K562 (cell line): Measurements from ENCODE around the gene LCMT2. TPM values are rescaled to one million over a fixed set of nuclear protein-coding genes. Genes with fewer than 3 reads are reported as not detected.

ENCODE experiments used
- ATAC-seq: fragments of 200-7000 bp; cut with Tn5 transposase; 3 replicates; pipeline ENCODE4 v1.9.1; 2020; ENCODE audit warnings: moderate library complexity
- BruUV-seq: library from RNA; stranded (reverse); fragments of 400-500 nt; replicated peaks from 2 replicates; lab custom pipeline; 2021; lab: Mats Ljungman, UMichigan
- CTCF ChIA-PET: fragments of 300-600 bp; formaldehyde crosslinking; extraction: SDS; loops from one replicate; lab custom pipeline; 2021; ENCODE audit warnings: low intra/inter-chr PET ratio; lab: Yijun Ruan, JAX
- POLR2A ChIA-PET: fragments of 300-600, 350-650 bp; sonication (Branson Sonifier 250); formaldehyde crosslinking; extraction: SDS; loops from one replicate; lab custom pipeline; 2021; ENCODE audit warnings: antibody characterized with exemption, inconsistent platforms; lab: Yijun Ruan, JAX
- DNase-seq, 4 experiments: peaks; one replicate each; pipeline versions ENCODE4 v3.0.0 to v3.0.0-alpha.2; 2011 to 2018; ENCODE audit warnings: low spot score in 3 of 4, mixed read lengths in 3 of 4; ENCODE audit errors: extremely low read depth in 1 of 4
- FAIRE-seq: peaks from 2 replicates; lab custom pipeline; 2011; peaks lifted over from hg19 to GRCh38; lab: Jason Lieb, UNC
- H2AFZ ChIP-seq: 2 replicates; pipeline ENCODE4 v1.6.0; 2011; ENCODE audit warnings: low read depth, low read length, control low read depth, inconsistent platforms
- H3K27ac ChIP-seq: fragments of 200-600 bp; 3 replicates; pipeline ENCODE4 v1.8.0; 2011; ENCODE audit warnings: low read depth, mild to moderate bottlenecking, control low read depth, inconsistent platforms, low read length, moderate library complexity, mixed read lengths; ENCODE audit errors: extremely low read depth
- H3K27me3 ChIP-seq, 2 experiments: fragments of 300-600 bp in 1 of 2; 2 replicates in 1 of 2; 3 replicates in 1 of 2; pipeline versions ENCODE4 v1.6.0 to v1.8.0; 2011; ENCODE audit warnings: inconsistent platforms in 2 of 2, low read length in 2 of 2, mild to moderate bottlenecking in 1 of 2, mixed read lengths in 1 of 2, moderate library complexity in 1 of 2; ENCODE audit not compliant: control insufficient read depth in 2 of 2, insufficient read depth in 2 of 2
- H3K36me3 ChIP-seq: fragments of 300-600 bp; 3 replicates; pipeline ENCODE4 v1.8.0; 2011; ENCODE audit warnings: mild to moderate bottlenecking, low read length, inconsistent platforms; ENCODE audit not compliant: control insufficient read depth, insufficient read depth
- H3K4me1 ChIP-seq, 2 experiments: fragments of 200-600 bp in 1 of 2; replicated peaks in 1 of 2; 2 replicates in 1 of 2; 3 replicates in 1 of 2; pipeline versions ENCODE4 v1.5.1 to v1.8.0; 2011; ENCODE audit warnings: inconsistent platforms in 2 of 2, low read length in 2 of 2, mild to moderate bottlenecking in 1 of 2, mixed read lengths in 1 of 2, moderate library complexity in 1 of 2; ENCODE audit not compliant: control insufficient read depth in 2 of 2, insufficient read depth in 2 of 2
- H3K4me2 ChIP-seq: 2 replicates; pipeline ENCODE4 v1.6.1; 2011; ENCODE audit warnings: low read length, control low read depth, inconsistent platforms, mixed read lengths; ENCODE audit not compliant: insufficient read depth
- H3K4me3 ChIP-seq: fragments of 200-600 bp; sonication (generic), shearing (Covaris generic); 2 replicates; pipeline ENCODE4 v1.5.1; 2016; ENCODE audit warnings: control low read depth, inconsistent platforms
- H3K79me2 ChIP-seq: fragments of 200-600 bp; 3 replicates; pipeline ENCODE4 v1.8.0; 2011; ENCODE audit warnings: low read length, inconsistent platforms; ENCODE audit not compliant: control insufficient read depth, insufficient read depth
- H3K9ac ChIP-seq, 2 experiments: 2 replicates each; pipeline versions ENCODE4 v1.6.0 to v1.6.1; 2011; ENCODE audit warnings: low read depth in 2 of 2, low read length in 2 of 2, control low read depth in 1 of 2, inconsistent platforms in 1 of 2, mild to moderate bottlenecking in 1 of 2, mixed read lengths in 1 of 2; ENCODE audit not compliant: insufficient read depth in 1 of 2
- H3K9me1 ChIP-seq: one replicate; pipeline ENCODE4 v1.6.0; 2011; ENCODE audit warnings: inconsistent platforms, mild to moderate bottlenecking, low read length, moderate library complexity; ENCODE audit not compliant: control insufficient read depth, insufficient read depth
- H3K9me3 ChIP-seq: replicated peaks from 2 replicates; pipeline ENCODE4 v1.5.1; 2011; ENCODE audit warnings: low read depth, low read length, inconsistent platforms; ENCODE audit not compliant: control insufficient read depth, insufficient read depth
- H4K20me1 ChIP-seq: replicated peaks from 2 replicates; pipeline ENCODE4 v1.6.1; 2011; ENCODE audit warnings: low read length, inconsistent platforms, mixed read lengths; ENCODE audit not compliant: control insufficient read depth, insufficient read depth
- ATF7 ChIP-seq: fragments of 450-650 bp; IDR thresholded peaks from 2 replicates; pipeline ENCODE4 v1.7.1; 2014; ENCODE audit warnings: mild to moderate bottlenecking, moderate library complexity
- CREB1 ChIP-seq, 2 experiments: sonication (generic) in 1 of 2; formaldehyde crosslinking in 1 of 2; IDR thresholded peaks; 2 replicates each; pipeline versions ENCODE4 v1.6.1 to v1.8.0; 2012 to 2022; ENCODE audit warnings: inconsistent platforms in 1 of 2, mild to moderate bottlenecking in 1 of 2, missing genetic modification reagents in 1 of 2, moderate library complexity in 1 of 2
- KLF1 ChIP-seq: fragments of 450-650 bp; IDR thresholded peaks from 2 replicates; pipeline ENCODE4 v1.6.1; 2016; ENCODE audit warnings: missing genetic modification characterization, missing compliant biosample characterization
- KLF6 ChIP-seq: fragments of 250-450 bp; sonication (Bioruptor Pico); IDR thresholded peaks from 2 replicates; pipeline ENCODE4 v1.4.0; 2020; ENCODE audit warnings: mild to moderate bottlenecking, moderate library complexity, borderline replicate concordance
- STAT6 ChIP-seq: sonication (generic); formaldehyde crosslinking; IDR thresholded peaks from 2 replicates; pipeline ENCODE4 v1.8.1; 2023; ENCODE audit warnings: mild to moderate bottlenecking, missing genetic modification reagents
- ZBTB2 ChIP-seq: fragments of 450-650 bp; IDR thresholded peaks from 2 replicates; pipeline ENCODE4 v1.6.1; 2016; ENCODE audit warnings: antibody characterized with exemption
- ZBTB7A ChIP-seq: IDR thresholded peaks from 2 replicates; pipeline ENCODE4 v1.6.1; 2011; ENCODE audit warnings: low read depth, mild to moderate bottlenecking, low read length, moderate library complexity, borderline replicate concordance; ENCODE audit not compliant: control insufficient read depth
- WGBS: fragments of 100-300 bp; shearing (Covaris generic); methylation state at CpG from one replicate; pipeline ENCODE4 v1.1.6; 2016; ENCODE audit warnings: low coverage, mixed read lengths; ENCODE audit not compliant: insufficient coverage; ENCODE audit errors: missing lambda C conversion rate; 5-methylcytosine and 5-hydroxymethylcytosine counted together
- in situ Hi-C: fragments of 300-500 bp; cut with MboI; formaldehyde crosslinking; loops from 4 replicates; pipeline ENCODE4 v1.15.0; 2018; ENCODE audit warnings: inconsistent platforms, mixed read lengths
- intact Hi-C: fragments of 100-400 bp; cut with micrococcal nuclease; formaldehyde crosslinking; loops from 2 replicates; pipeline ENCODE4 v1.14.2; 2022
- polyA plus RNA-seq, 8 experiments: library from polyadenylated mRNA; depleted of rRNA in 4 of 8; stranded (reverse) in 5 of 8; unstranded in 3 of 8; fragments of >200 nt; fragmentation: Nextera tagmentation in 2 of 8; fragmentation: Illumina TruSeq in 1 of 8; extraction: Ambion mirVana in 2 of 8; extraction: Trizol in 1 of 8; gene quantifications; 2 replicates each; pipeline versions ENCODE4 v1.2.1 to v1.2.3, GENCODE V29; 2011 to 2014; ENCODE audit warnings: inconsistent platforms in 1 of 8, missing spikeins in 1 of 8
- total RNA-seq, 7 experiments: library from RNA; depleted of rRNA in 6 of 7; stranded (reverse); fragments of >200 nt in 6 of 7; fragmentation: Illumina TruSeq in 2 of 7; extraction: Trizol in 2 of 7; gene quantifications; 2 replicates each; pipeline versions ENCODE4 v1.2.1 to v1.2.3, GENCODE V29; 2011 to 2021; ENCODE audit warnings: low replicate concordance in 1 of 7

The LCMT2 gene
- total and polyA plus RNA-seq, 9 of the 15 experiments (the other 6 are each of a cell fraction or from before 2014, with no cell fraction given): 2.5 to 22.3 (median 15.2) TPM

- 31% methylated on average over 12 of the region's 12 CpGs for WGBS
- H3K4me1 ChIP-seq: peaks cover 0 to 5% of the 10 kb centered on the region in 2 experiments; a peak in 3 of 5 replicates
- in situ Hi-C loops: no loop called here
- no peak overlapping the region for H3K4me2 ChIP-seq
- no peaks in the 10 kb centered on the region for H3K79me2 ChIP-seq
- POLR2A ChIA-PET: interaction anchor here (1.0 to 1.5 kb wide), 2 partner anchors 37 to 76 kb away, joined by 3 to 5 read pairs; no protein-coding TSS in a partner anchor
- H3K27me3 ChIP-seq: peaks cover 12 to 20% of the 10 kb centered on the region in 2 experiments
- no peak for TF ChIP-seq CREB1 (IDR thresholded peaks at IDR 0.05)
- no peak for TF ChIP-seq CREB1 (CRISPR knock-in tag; IDR thresholded peaks at IDR 0.05)
- no peak for TF ChIP-seq ZBTB7A
- no peak for TF ChIP-seq KLF1
- TF ChIP-seq KLF6 (CRISPR knock-in tag): no peak
- TF ChIP-seq STAT6: no peak
- TF ChIP-seq ZBTB2: no peak
- TF ChIP-seq ATF7: no peak
- TF ChIP-seq, all 486 proteins: peak for 0
- H2AFZ ChIP-seq: no peak overlapping the region
- H3K9ac ChIP-seq: no peak overlapping the region
- no peaks in the 10 kb centered on the region for H3K36me3 ChIP-seq
- H4K20me1 ChIP-seq: no peaks in the 10 kb centered on the region
- BruUV-seq: no TSS peak
- intact Hi-C loops: no loop called here
- no peaks in the 10 kb centered on the region for H3K9me1 ChIP-seq
- H3K4me3 ChIP-seq: no peak overlapping the region
- peak; percentile 37 for FAIRE-seq
- no peak overlapping the region for H3K27ac ChIP-seq
- no peak for DNase-seq
- no peaks in the 10 kb centered on the region for H3K9me3 ChIP-seq
- CTCF ChIA-PET: no interaction called here
- ATAC-seq: no peak; the same call in 2 of the 3 replicates
Observed at GRCh38 chr15:43292375-43293078, 37.8 kb downstream of the LCMT2 start.
